Activated CD4-positive, CD25-positive, alpha-beta regulatory T cell treated with anti-CD3 and anti-CD28 coated beads, Interleukin-2, amount 50 U/mL, for 72 hours (primary cell): Measurements from ENCODE around the gene DMBT1.
"Not testable (repeated sequence)": the region's sequence is repeated elsewhere in the genome, so short reads cannot be mapped to it uniquely, and the experiment has no call there.

Source experiments
- DNase-seq: peaks from one replicate; pipeline ENCODE4 v3.0.0; 2021

The DMBT1 gene

GRCh38 chr10:122587098-122587760 lies 26.7 kb downstream of the DMBT1 start:
- no peak for DNase-seq

GRCh38 chr10:122588381-122588780 lies 27.8 kb downstream of the DMBT1 start:
- no peak for DNase-seq

DNA sequence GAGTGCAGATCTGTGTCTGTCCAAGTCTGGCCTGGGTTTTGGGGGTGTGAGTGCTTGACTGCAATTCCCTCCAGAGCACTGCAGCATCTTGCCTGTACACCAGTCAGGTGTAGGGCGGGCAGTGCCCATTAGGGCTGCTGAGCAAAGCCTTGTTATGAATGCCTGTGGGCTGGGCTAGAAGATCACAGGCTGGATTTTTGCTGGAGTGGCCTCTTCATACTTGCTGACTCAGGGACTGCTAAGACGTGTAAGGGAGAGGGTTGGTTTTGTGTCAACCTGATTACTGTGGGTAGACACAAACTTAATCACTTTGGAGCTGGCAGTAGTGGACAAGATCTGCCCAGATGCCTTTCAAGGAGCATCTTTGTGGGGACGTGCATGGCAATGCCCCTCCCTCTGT lies 29.6 kb downstream of the DMBT1 start:
- no peak for DNase-seq

GRCh38 chr10:122591736-122592135 lies 31.2 kb downstream of the DMBT1 start:
- no peak for DNase-seq

DNA sequence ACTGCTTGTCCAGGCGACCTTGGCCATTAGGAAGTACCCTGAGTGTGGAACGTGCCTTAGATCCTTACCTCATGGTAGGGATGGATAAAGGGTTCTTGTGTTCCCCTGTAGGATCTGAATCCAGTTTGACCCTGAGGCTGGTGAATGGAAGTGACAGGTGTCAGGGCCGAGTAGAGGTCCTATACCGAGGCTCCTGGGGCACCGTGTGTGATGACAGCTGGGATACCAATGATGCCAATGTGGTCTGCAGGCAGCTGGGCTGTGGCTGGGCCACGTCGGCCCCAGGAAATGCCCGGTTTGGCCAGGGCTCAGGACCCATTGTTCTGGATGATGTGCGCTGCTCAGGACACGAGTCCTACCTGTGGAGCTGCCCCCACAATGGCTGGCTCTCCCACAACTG lies 31.6 kb downstream of the DMBT1 start:
- DNase-seq = no peak

- DNase-seq = no peak
Observed at GRCh38 chr10:122617476-122618270, 57.1 kb downstream of the DMBT1 start.

GRCh38 chr10:122618461-122619165 lies 58.1 kb downstream of the DMBT1 start:
- no peak for DNase-seq

DNA sequence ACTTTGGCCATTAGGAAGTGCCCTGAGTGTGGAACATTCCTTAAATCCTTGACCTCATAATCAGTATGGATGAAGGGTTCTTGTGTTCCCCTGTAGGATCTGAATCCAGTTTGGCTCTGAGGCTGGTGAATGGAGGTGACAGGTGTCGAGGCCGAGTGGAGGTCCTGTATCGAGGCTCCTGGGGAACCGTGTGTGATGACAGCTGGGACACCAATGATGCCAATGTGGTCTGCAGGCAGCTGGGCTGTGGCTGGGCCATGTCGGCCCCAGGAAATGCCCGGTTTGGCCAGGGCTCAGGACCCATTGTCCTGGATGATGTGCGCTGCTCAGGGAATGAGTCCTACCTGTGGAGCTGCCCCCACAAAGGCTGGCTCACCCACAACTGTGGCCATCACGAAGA lies 60.4 kb downstream of the DMBT1 start:
- DNase-seq = not testable (repeated sequence)

GRCh38 chr10:122624546-122624945 lies 64.0 kb downstream of the DMBT1 start:
- no peak for DNase-seq

- no peak for DNase-seq
Observed at GRCh38 chr10:122630526-122630925, 70.0 kb downstream of the DMBT1 start.

- DNase-seq = no peak
Observed at GRCh38 chr10:122632031-122632430, 71.5 kb downstream of the DMBT1 start.

DNA sequence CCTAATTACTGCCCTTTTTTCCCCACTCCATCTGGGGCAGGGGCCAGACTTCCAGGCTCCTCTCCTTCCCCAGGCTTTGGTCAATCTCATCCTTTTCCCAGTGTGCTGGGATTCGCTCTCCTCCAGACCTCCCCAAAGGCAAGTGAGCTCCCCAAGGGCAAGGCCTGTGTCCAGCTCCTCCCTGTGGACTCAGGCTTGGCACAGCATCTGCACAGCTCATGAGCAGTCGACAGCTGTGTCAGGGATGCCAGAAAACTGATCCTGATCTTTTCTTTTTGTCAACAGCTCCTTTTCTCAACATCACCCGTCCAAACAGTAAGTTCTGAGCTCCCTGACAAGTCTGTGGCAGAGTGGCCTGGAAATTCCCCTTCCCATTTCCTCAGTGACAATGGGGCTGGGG lies 72.0 kb downstream of the DMBT1 start:
- peak; percentile 8 for DNase-seq

- no peak for DNase-seq
Observed at GRCh38 chr10:122636953-122637352, 76.4 kb downstream of the DMBT1 start.

- DNase-seq = no peak
Observed at GRCh38 chr10:122637376-122637775, 76.8 kb downstream of the DMBT1 start.

DNA sequence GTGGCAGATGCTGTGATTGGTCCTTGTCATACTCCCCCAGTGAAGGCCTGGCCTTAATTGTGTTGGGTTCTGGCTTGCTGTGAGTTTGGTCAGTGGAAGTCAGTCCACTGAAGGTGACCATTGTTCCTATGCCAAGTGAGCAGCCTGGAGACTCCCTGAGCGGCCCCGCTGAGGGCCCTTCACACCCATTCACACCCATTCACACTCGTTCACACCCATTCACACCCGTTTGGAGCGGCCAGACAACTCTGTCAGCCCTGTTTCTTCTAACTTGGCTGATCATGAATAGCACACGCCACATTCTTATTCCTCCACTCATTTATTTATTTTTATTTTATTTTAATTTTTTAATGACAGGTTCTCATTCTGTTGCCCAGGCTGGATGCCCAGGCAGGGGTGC lies 77.6 kb downstream of the DMBT1 start:
- no peak for DNase-seq

DNA sequence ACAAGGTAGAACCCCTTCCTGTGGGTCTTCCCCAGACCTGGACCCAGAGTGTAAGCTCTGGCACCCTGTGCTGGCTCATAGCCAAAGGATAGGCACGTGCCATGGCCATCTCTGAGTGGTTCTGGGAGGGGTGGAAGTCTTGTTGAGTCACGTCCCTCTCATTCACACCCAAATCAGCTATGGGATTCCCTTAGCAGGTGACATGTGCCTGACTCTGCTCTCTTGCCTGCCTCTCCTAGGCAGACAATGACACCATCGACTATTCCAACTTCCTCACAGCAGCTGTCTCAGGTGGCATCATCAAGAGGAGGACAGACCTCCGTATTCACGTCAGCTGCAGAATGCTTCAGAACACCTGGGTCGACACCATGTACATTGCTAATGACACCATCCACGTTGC lies 79.2 kb downstream of the DMBT1 start:
- no peak for DNase-seq

DNA sequence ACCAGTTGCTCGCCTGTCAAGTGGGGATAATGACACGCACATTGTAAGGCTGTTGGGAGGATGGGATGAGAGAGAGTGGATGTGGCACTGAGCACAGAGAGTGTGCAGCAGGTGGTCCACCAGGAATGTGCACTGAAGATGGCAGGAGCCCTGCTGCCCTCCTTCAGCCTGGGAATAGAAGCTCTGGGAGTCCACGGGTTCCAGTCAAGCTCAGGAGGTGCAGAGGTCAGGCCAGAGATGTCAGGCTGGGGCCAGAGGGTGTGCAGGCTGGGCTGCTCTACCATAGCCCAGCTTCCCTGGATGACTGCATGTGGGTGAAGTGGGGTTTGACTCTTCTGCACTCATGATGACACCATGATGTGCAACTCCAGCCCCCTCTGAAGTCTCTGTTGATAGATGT lies 80.4 kb downstream of the DMBT1 start:
- DNase-seq = no peak

DNA sequence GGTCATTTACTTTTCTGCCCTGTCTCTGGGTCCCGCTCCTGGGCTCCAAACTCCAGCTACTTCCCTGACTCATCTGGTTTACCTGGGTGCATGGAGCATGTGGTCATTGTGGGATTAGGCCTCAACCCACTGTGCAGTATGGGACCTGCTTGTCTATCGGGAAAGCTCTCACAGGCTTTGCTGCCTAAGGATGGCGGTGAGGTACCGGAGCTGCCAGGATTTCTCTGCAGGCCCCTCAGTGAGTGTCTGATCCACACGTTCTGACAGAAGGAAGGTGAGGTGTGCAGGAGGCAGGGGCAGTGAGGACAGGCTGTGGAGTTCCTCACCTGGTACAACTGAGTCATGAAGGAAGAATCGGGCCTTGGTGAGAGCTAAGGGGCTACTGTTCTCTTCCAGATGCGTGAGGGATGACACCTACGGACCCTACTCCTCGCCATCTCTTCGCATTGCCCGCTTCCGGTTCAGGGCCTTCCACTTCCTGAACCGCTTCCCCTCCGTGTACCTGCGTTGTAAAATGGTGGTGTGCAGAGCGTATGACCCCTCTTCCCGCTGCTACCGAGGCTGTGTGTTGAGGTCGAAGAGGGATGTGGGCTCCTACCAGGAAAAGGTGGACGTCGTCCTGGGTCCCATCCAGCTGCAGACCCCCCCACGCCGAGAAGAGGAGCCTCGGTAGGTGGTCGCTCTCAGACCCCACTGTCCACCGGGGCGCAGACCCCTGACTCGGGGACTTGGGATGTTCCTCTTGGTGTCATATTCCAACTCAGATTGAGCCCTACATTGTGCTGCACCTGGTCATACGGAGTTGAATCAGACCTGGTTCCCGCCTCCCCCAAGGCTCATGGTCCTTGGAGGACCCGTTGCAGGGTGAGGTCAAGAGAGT lies 82.4 kb downstream of the DMBT1 start:
- no peak for DNase-seq

GRCh38 chr10:122643931-122644534 lies 83.5 kb downstream of the DMBT1 start:
- no peak for DNase-seq

DNA sequence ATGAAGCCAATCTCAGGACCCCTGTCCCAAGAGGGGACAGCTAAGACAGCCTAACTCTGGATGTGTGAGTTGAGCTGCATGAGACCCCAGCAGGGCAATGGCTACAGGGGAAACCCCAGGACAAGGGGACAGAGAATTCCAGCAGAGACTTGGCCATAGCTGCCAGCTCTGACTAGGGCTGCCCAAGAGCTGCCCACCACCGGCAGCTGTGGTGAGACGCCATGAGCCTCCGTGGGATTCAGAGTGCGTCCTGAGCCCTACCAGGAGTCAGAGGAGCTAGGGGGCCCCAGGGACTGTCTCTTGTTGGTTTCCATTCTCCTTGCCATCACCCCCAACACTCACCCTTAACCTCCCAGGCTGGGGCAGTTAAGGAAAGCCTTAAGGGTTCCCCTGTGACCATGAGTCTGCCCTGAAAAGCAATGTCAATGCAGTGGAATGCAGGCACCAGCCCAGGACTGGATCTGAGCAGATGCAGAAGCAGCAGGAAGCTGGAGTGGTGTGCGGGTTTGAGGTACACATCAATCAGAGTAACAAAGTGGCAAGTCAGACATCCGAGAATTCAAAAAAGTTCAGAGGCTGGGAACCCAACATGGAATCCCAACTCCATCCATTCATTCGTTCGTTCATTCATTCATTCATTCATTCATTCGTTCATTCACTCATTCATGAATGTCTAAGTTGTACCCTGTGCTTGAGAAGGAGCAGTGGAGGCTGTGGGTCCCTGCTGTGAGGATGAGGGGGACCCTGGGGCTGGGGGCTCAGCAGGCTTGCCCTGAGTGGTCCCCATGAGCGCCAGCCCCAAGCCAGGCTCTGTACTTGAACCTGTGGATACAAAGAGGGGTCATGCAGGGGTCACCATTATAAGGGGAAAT lies 86.2 kb downstream of the DMBT1 start:
- no peak for DNase-seq

- no peak for DNase-seq
Observed at GRCh38 chr10:122647383-122647968, 86.9 kb downstream of the DMBT1 start.
